Smooth muscle cell (in vitro differentiated cells): ENCODE measurements around the gene RAP1GAP. TPM values are rescaled to one million over a fixed set of nuclear protein-coding genes. Genes with fewer than 3 reads are reported as not detected.

Experiments used
- DNase-seq: peaks from one replicate; lab custom pipeline; 2025; ENCODE audit not compliant: unreplicated experiment; lab: John Stamatoyannopoulos, UW
- H2AFZ ChIP-seq: fragments of 200-600 bp; sonication (generic); 2 replicates; pipeline ENCODE4 v1.6.0; 2016; ENCODE audit warnings: antibody characterized with exemption, low read depth, mild to moderate bottlenecking
- H3F3A ChIP-seq: fragments of 200-600 bp; sonication (generic); 2 replicates; pipeline ENCODE4 v1.6.0; 2017; ENCODE audit warnings: antibody characterized with exemption, low read depth
- H3K27ac ChIP-seq: fragments of 200-600 bp; sonication (generic); 2 replicates; pipeline ENCODE4 v1.5.1; 2016; ENCODE audit warnings: low read depth, mild to moderate bottlenecking
- H3K27me3 ChIP-seq: fragments of 200-600 bp; sonication (generic); 2 replicates; pipeline ENCODE4 v1.6.1; 2016; ENCODE audit warnings: low read depth, mild to moderate bottlenecking
- H3K36me3 ChIP-seq: fragments of 200-600 bp; sonication (generic); 2 replicates; pipeline ENCODE4 v1.5.1; 2016; ENCODE audit warnings: low read depth
- H3K4me1 ChIP-seq: fragments of 200-600 bp; sonication (generic); 2 replicates; pipeline ENCODE4 v1.5.1; 2016; ENCODE audit warnings: low read depth
- H3K4me2 ChIP-seq: fragments of 200-600 bp; sonication (generic); 2 replicates; pipeline ENCODE4 v1.6.0; 2016; ENCODE audit warnings: mild to moderate bottlenecking
- H3K4me3 ChIP-seq: fragments of 200-600 bp; sonication (generic); 2 replicates; pipeline ENCODE4 v1.5.1; 2016; ENCODE audit warnings: mild to moderate bottlenecking
- H3K79me2 ChIP-seq: fragments of 200-600 bp; sonication (generic); 2 replicates; pipeline ENCODE4 v1.6.0; 2016; ENCODE audit warnings: low read depth, mild to moderate bottlenecking
- H3K9ac ChIP-seq: fragments of 200-600 bp; sonication (generic); 2 replicates; pipeline ENCODE4 v1.6.0; 2016; ENCODE audit warnings: low read depth
- H3K9me3 ChIP-seq: fragments of 200-600 bp; sonication (generic); replicated peaks from 2 replicates; pipeline ENCODE4 v1.5.1; 2016; ENCODE audit warnings: low read depth
- H4K20me1 ChIP-seq: fragments of 200-600 bp; sonication (generic); 2 replicates; pipeline ENCODE4 v1.6.0; 2016; ENCODE audit warnings: low read depth
- WGBS: methylation state at CpG from one replicate; pipeline ENCODE4 v1.1.7; 2016; ENCODE audit warnings: low lambda C conversion rate; 5-methylcytosine and 5-hydroxymethylcytosine counted together
- polyA plus RNA-seq: library from polyadenylated mRNA; unstranded; fragments of >200 nt; fragmentation: Nextera tagmentation; extraction: Ambion mirVana; gene quantifications from 2 replicates; pipeline ENCODE4 v1.2.1, GENCODE V29; 2016
- total RNA-seq: library from RNA; depleted of rRNA; stranded (reverse); fragments of >200 nt; gene quantifications from 2 replicates; pipeline ENCODE4 v1.2.3, GENCODE V29; 2014
- TF ChIP-seq, protein P1 (sequence below): fragments of 200-600 bp; sonication (generic); IDR thresholded peaks from 2 replicates; pipeline ENCODE4 v1.5.1; 2017; ENCODE audit warnings: borderline replicate concordance, mild to moderate bottlenecking, antibody characterized with exemption; ENCODE audit not compliant: insufficient read depth, poor library complexity, severe bottlenecking

The RAP1GAP gene
- total and polyA plus RNA-seq, 2 experiments from 2014 or later = 0.99 to 4.1 TPM

DNA sequence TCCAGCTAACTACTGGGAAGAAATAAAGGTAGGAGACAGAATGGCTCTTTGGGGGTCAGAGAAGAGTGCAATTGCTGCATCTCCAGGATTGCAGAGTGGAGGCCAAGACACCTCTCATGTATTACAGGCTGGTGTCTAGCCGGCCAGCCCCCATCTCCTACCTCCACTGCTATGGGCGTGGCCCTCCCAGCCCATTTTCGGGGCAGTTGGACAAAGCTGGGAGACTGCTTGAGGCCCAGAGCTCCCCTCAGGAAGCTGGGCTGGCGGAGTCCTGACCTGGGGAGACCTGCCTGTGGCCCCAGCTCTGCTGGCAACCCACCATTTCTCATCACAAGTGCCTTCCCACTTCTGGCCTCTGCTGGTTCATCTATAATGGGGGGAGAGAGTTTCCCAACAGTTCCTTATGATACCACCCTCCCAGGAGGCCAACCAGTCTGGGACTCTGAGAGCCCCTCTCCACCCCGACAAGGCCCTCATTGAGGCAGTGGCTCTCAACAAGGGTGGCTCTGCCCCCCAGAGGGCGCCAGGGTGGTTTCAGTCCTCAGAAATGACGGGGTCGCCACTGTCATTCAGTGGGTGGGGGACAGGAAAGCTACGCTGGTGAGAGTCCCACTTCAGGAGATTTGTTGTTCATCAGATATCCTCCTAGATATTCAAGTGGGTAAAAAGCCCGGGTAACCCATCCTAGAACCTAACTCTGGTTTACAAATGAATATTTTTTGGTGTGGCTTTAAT, 11.5 kb downstream of the RAP1GAP start:
- DNase-seq = no peak
- H3K27me3 ChIP-seq = peaks cover 18% of the 10 kb centered on the region

DNA sequence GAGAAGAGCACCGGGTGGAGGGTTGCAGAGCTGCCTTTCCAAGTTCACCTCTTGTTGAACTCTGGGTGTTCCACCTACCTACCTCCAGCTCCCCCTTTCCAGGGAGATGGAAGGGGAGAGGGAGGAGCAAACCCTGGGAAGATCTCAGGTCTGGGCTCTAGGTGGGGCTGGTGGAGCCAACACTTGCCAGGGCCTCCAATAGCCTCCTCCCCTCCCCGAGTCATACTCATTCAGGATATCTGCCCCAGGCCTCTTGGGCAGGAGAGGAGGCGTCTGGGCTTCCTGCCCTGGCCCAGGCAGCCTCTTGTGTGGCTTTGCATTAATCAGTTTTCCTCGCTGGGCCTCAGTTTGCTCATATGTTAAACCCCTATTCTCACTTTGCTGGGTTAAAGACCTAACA, 13.4 kb downstream of the RAP1GAP start:
- no peak overlapping the region for H3K27ac ChIP-seq
- H3K79me2 ChIP-seq = no peaks in the 10 kb centered on the region
- no peak overlapping the region for H2AFZ ChIP-seq
- peaks cover 4% of the 10 kb centered on the region for H4K20me1 ChIP-seq
- 37% methylated on average over 4 of the region's 4 CpGs for WGBS
- no peak overlapping the region for H3K4me2 ChIP-seq
- TF ChIP-seq, protein P1, sequence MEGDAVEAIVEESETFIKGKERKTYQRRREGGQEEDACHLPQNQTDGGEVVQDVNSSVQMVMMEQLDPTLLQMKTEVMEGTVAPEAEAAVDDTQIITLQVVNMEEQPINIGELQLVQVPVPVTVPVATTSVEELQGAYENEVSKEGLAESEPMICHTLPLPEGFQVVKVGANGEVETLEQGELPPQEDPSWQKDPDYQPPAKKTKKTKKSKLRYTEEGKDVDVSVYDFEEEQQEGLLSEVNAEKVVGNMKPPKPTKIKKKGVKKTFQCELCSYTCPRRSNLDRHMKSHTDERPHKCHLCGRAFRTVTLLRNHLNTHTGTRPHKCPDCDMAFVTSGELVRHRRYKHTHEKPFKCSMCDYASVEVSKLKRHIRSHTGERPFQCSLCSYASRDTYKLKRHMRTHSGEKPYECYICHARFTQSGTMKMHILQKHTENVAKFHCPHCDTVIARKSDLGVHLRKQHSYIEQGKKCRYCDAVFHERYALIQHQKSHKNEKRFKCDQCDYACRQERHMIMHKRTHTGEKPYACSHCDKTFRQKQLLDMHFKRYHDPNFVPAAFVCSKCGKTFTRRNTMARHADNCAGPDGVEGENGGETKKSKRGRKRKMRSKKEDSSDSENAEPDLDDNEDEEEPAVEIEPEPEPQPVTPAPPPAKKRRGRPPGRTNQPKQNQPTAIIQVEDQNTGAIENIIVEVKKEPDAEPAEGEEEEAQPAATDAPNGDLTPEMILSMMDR = no peak
- no peaks in the 10 kb centered on the region for H3K4me1 ChIP-seq
- peaks cover 20% of the 10 kb centered on the region for H3K27me3 ChIP-seq
- no peak overlapping the region for H3K4me3 ChIP-seq
- H3K9ac ChIP-seq = no peak overlapping the region
- no peaks in the 10 kb centered on the region for H3K36me3 ChIP-seq
- no peaks in the 10 kb centered on the region for H3K9me3 ChIP-seq
- H3F3A ChIP-seq = no peaks in the 10 kb centered on the region
- DNase-seq = no peak

More for the DNA sequence above, 11.5 kb downstream of the RAP1GAP start:
- Histone ChIP-seq H4K20me1 (peaks cover 4% of the 10 kb centered on the region), H3K27ac (no peak overlapping the region), H3K9ac (no peak overlapping the region), H3K36me3 (no peaks in the 10 kb centered on the region), H3F3A (no peaks in the 10 kb centered on the region), H3K79me2 (no peaks in the 10 kb centered on the region), H3K4me1 (no peaks in the 10 kb centered on the region), H3K4me2 (no peak overlapping the region), H3K9me3 (no peaks in the 10 kb centered on the region), H2AFZ (no peak overlapping the region), H3K4me3 (no peak overlapping the region)
- WGBS = 75% methylated on average over 10 of the region's 10 CpGs
- TF ChIP-seq, protein P1 = no peak

DNA sequence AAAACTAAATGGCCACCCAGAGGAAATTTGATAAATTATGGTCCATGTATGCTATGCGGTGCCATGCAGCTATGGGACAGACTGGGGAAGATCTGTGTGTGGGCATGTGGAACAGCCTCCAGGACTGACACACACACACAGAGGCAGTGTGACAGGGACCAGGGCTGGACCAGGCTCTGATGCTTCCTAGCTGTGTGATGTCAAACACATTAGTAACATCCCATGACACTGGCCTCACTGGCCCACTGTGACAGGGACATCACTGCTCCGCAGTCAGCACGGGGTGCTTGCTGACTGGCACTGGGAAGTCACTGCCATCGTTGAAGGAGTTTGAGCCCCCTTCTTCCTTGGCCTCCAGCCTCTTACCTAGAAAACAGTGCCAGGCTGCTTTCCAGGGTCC, 13.9 kb downstream of the RAP1GAP start:
- Histone ChIP-seq H3K27me3 (peaks cover 22% of the 10 kb centered on the region), H3F3A (no peaks in the 10 kb centered on the region), H2AFZ (no peak overlapping the region), H4K20me1 (peaks cover 4% of the 10 kb centered on the region), H3K79me2 (no peaks in the 10 kb centered on the region), H3K4me3 (no peak overlapping the region), H3K9me3 (no peaks in the 10 kb centered on the region), H3K4me1 (no peaks in the 10 kb centered on the region), H3K4me2 (no peak overlapping the region), H3K9ac (no peak overlapping the region), H3K27ac (no peak overlapping the region), H3K36me3 (no peaks in the 10 kb centered on the region)
- DNase-seq = no peak
- WGBS = 92% methylated on average over 4 of the region's 4 CpGs
- TF ChIP-seq, protein P1 = no peak

DNA sequence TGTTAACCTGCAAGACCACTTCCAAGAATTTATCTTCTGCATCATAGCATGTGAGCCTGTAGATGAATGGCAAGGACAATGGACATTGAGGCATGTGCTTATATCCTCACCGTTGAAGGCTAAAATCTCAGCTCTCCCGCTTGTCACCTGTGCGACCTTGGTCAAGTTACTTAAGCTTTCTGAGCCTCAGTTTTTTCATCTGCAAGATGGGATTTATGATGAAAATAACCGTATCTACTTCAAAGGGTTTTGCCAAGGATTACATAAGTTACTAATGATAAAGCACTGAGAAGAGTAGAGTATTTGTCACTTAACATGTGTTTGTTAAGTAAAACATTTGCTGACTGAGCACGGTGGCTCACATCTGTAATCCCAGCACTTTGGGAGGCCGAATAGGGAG, 14.9 kb downstream of the RAP1GAP start:
- H3K4me3 ChIP-seq = no peak overlapping the region
- no peaks in the 10 kb centered on the region for H3K9me3 ChIP-seq
- H3K9ac ChIP-seq = no peak overlapping the region
- no peak overlapping the region for H3K27ac ChIP-seq
- H3K79me2 ChIP-seq = no peaks in the 10 kb centered on the region
- 89% methylated on average over 6 of the region's 6 CpGs for WGBS
- no peaks in the 10 kb centered on the region for H4K20me1 ChIP-seq
- no peak for DNase-seq
- no peaks in the 10 kb centered on the region for H3K4me1 ChIP-seq
- peaks cover 14% of the 10 kb centered on the region for H3K27me3 ChIP-seq
- no peak overlapping the region for H3K4me2 ChIP-seq
- H3K36me3 ChIP-seq = no peaks in the 10 kb centered on the region
- H3F3A ChIP-seq = no peaks in the 10 kb centered on the region
- TF ChIP-seq, protein P1 = no peak
- H2AFZ ChIP-seq = no peak overlapping the region
